Common myeloid progenitor, CD34-positive (primary cell): ENCODE measurements around the gene MGLL.
A peak's percentile ranks its signal among the peaks of the same experiment; 100 is the strongest.

ENCODE experiments used
- CTCF ChIA-PET: fragments of 350-600 bp; sonication (Branson Sonifier 250); formaldehyde crosslinking; loops from one replicate; lab custom pipeline; 2021; ENCODE audit warnings: antibody characterized with exemption; lab: Charles Lee
- POLR2A ChIA-PET: fragments of 350-600 bp; sonication (Branson Sonifier 250); formaldehyde crosslinking; loops from one replicate; lab custom pipeline; 2021; ENCODE audit warnings: antibody characterized with exemption; lab: Charles Lee
- DNase-seq, 3 donors: peaks; one replicate each; pipeline versions ENCODE4 v3.0.0 to v3.0.0-alpha.2; 2013
- H3K27ac ChIP-seq, 2 experiments: 1 replicate in 1 of 2; 2 replicates in 1 of 2; pipeline ENCODE4 v1.7.0; 2013; ENCODE audit warnings: inconsistent platforms in 2 of 2, low read length in 2 of 2, mild to moderate bottlenecking in 2 of 2, low read depth in 1 of 2, moderate library complexity in 1 of 2; ENCODE audit not compliant: severe bottlenecking in 2 of 2, insufficient read depth in 1 of 2, poor library complexity in 1 of 2
- H3K27me3 ChIP-seq, 5 experiments: replicated peaks in 2 of 5; 1 replicate in 3 of 5; 2 replicates in 2 of 5; pipeline versions ENCODE4 v1.6.1 to v1.7.0; 2013; ENCODE audit warnings: low read length in 4 of 5, mild to moderate bottlenecking in 2 of 5, moderate library complexity in 2 of 5, inconsistent platforms in 1 of 5; ENCODE audit not compliant: insufficient read depth in 5 of 5, control insufficient read depth in 4 of 5
- H3K36me3 ChIP-seq, 4 experiments: 1 replicate in 2 of 4; 2 replicates in 2 of 4; pipeline versions ENCODE4 v1.6.1 to v1.7.0; 2013; ENCODE audit warnings: low read length in 3 of 4, control low read depth in 1 of 4, mild to moderate bottlenecking in 1 of 4; ENCODE audit not compliant: control insufficient read depth in 4 of 4, insufficient read depth in 4 of 4
- H3K4me1 ChIP-seq, 4 experiments: 1 replicate in 3 of 4; 2 replicates in 1 of 4; pipeline versions ENCODE4 v1.6.1 to v1.7.1; 2013; ENCODE audit warnings: low read length in 3 of 4, mild to moderate bottlenecking in 3 of 4, control low read depth in 1 of 4, inconsistent platforms in 1 of 4, moderate library complexity in 1 of 4; ENCODE audit not compliant: control insufficient read depth in 4 of 4, insufficient read depth in 4 of 4; ENCODE audit errors: control extremely low read depth in 1 of 4
- H3K4me3 ChIP-seq, 7 experiments: 1 replicate in 4 of 7; 2 replicates in 3 of 7; pipeline versions ENCODE4 v1.5.1 to v1.7.0; 2013; ENCODE audit warnings: mild to moderate bottlenecking in 7 of 7, low read length in 6 of 7, moderate library complexity in 6 of 7, inconsistent platforms in 2 of 7, low read depth in 2 of 7, control low read depth in 1 of 7; ENCODE audit not compliant: insufficient read depth in 4 of 7, control insufficient read depth in 1 of 7; ENCODE audit errors: extremely low read depth in 1 of 7
- H3K9me3 ChIP-seq, 5 experiments: 1 replicate in 4 of 5; 2 replicates in 1 of 5; pipeline versions ENCODE4 v1.6.1 to v1.7.1; 2013; ENCODE audit warnings: low read length in 4 of 5, mild to moderate bottlenecking in 2 of 5, inconsistent platforms in 1 of 5, low read depth in 1 of 5, moderate library complexity in 1 of 5; ENCODE audit not compliant: control insufficient read depth in 4 of 5, insufficient read depth in 2 of 5; ENCODE audit errors: control extremely low read depth in 1 of 5
- WGBS: methylation state at CpG from one replicate; pipeline ENCODE4 v1.1.5; 2013; ENCODE audit not compliant: insufficient coverage; 5-methylcytosine and 5-hydroxymethylcytosine counted together

The MGLL gene

GRCh38 chr3:127747066-127747465, 75.2 kb downstream of the MGLL start:
- 100% methylated on average over 1 of the region's 1 CpG for WGBS
- DNase-seq: no peak
- Histone ChIP-seq H3K9me3 (no peaks in the 10 kb centered on the region), H3K27ac (no peak overlapping the region), H3K27me3 (no peaks in the 10 kb centered on the region), H3K4me3 (no peak overlapping the region), H3K4me1 (peaks cover 0 to 35% (median 31%) of the 10 kb centered on the region in 4 experiments), H3K36me3 (peaks cover 0 to 14% (median 4%) of the 10 kb centered on the region in 4 experiments)
- ChIA-PET POLR2A (no interaction called here), CTCF (interaction anchor here (1.0 to 13.8 kb wide), 6 partner anchors 15 to 85 kb away, joined by 3 to 125 read pairs (median 4); partner anchors contain the start of gene MGLL)

- Histone ChIP-seq H3K27me3 (no peaks in the 10 kb centered on the region), H3K4me1 (peaks cover 0 to 35% (median 31%) of the 10 kb centered on the region in 4 experiments), H3K27ac (no peak overlapping the region), H3K9me3 (no peaks in the 10 kb centered on the region), H3K4me3 (no peak overlapping the region), H3K36me3 (peaks cover 0 to 15% (median 4%) of the 10 kb centered on the region in 4 experiments)
- CTCF ChIA-PET: interaction anchor here (0.7 to 13.8 kb wide), 8 partner anchors 11 to 94 kb away, joined by 3 to 125 read pairs (median 3); partner anchors contain the start of gene MGLL
- POLR2A ChIA-PET: no interaction called here
- WGBS: 94% methylated on average over 9 of the region's 10 CpGs
- DNase-seq: peak in 1 of 3 donors; percentile 37
Observed at GRCh38 chr3:127746400-127747057, 75.8 kb downstream of the MGLL start.

DNA sequence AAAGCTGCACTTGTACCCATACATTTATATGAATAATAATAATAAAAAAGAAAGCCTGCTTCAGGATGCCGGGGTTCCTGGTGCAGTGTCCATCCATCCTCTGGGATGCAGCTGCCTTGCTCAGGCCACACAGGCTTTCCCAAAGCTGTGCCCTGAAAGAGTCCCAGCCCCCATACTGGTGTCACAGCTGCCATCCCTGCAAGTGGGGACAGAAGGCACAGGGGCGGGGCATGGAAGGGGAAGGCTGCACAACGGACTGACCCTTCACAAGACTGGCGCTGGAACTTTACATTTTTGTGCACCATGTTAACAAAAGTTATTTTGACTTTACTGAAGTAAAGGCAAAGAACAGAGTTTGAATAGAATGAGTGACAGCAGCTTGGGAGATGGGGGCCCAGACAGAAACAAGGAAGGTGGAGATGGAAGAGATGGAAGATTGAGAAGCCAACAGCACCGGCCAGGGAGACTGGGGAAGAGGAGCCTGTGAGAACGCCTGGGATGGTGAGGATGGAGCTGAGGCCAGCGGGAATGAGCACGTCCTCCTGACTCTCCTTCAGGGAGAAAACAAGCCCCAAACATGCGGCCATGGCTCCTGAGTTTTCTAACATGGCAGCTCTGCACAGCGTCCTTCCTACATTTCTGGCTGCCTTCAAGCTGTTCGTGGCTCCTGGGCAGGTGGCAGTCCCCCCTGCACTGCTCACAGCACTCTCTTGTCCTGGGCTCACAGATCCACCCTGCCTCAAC, 76.5 kb downstream of the MGLL start:
- Histone ChIP-seq H3K27ac (no peak overlapping the region), H3K4me3 (no peak overlapping the region), H3K4me1 (peaks cover 0 to 28% (median 25%) of the 10 kb centered on the region in 4 experiments), H3K36me3 (peaks cover 0 to 16% (median 6%) of the 10 kb centered on the region in 4 experiments), H3K9me3 (no peaks in the 10 kb centered on the region), H3K27me3 (no peaks in the 10 kb centered on the region)
- ChIA-PET POLR2A (no interaction called here), CTCF (interaction anchor here (0.6 to 13.8 kb wide), 9 partner anchors 11 to 93 kb away, joined by 3 to 125 read pairs (median 3); no protein-coding TSS in a partner anchor)
- no peak for DNase-seq
- WGBS: 96% methylated on average over 8 of the region's 11 CpGs

DNA sequence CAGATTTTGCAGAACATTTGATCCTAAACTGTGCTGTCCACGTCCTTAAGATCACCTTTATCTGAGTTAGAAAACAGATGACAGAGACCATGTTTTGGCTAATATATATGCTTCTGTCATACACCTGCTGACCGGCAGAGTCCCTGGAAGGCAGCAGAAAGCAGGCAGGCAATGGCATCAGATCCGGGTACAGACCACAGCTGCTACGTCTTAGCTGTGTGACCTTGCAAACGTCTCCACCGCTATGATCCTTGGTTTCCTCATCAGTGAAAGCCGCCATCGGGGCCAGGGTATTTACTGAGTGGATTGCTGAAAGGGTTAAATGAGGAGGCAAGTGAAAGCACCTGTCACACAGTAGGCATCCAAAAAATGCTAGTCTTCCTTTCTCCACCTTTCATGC, 77.4 kb downstream of the MGLL start:
- Histone ChIP-seq H3K27ac (no peak overlapping the region), H3K9me3 (no peaks in the 10 kb centered on the region), H3K27me3 (no peaks in the 10 kb centered on the region), H3K4me3 (no peak overlapping the region), H3K4me1 (peaks cover 0 to 19% (median 15%) of the 10 kb centered on the region in 4 experiments), H3K36me3 (peaks cover 0 to 18% (median 8%) of the 10 kb centered on the region in 4 experiments)
- DNase-seq: no peak
- ChIA-PET POLR2A (no interaction called here), CTCF (interaction anchor here (1.4 to 13.8 kb wide), 4 partner anchors 9 to 83 kb away, joined by 3 to 125 read pairs (median 4); no protein-coding TSS in a partner anchor)
- 90% methylated on average over 6 of the region's 8 CpGs for WGBS

GRCh38 chr3:127744253-127744815, 78.0 kb downstream of the MGLL start:
- no peak overlapping the region for H3K4me3 ChIP-seq
- CTCF ChIA-PET: interaction anchor here (1.0 to 13.8 kb wide), 6 partner anchors 8 to 82 kb away, joined by 3 to 125 read pairs (median 4); no protein-coding TSS in a partner anchor
- H3K36me3 ChIP-seq: peaks cover 0 to 18% (median 9%) of the 10 kb centered on the region in 4 experiments
- 85% methylated on average over 8 of the region's 11 CpGs for WGBS
- no peaks in the 10 kb centered on the region for H3K27me3 ChIP-seq
- H3K27ac ChIP-seq: no peak overlapping the region
- H3K4me1 ChIP-seq: peaks cover 0 to 13% (median 10%) of the 10 kb centered on the region in 4 experiments
- no peak for DNase-seq
- no peaks in the 10 kb centered on the region for H3K9me3 ChIP-seq
- POLR2A ChIA-PET: no interaction called here

DNA sequence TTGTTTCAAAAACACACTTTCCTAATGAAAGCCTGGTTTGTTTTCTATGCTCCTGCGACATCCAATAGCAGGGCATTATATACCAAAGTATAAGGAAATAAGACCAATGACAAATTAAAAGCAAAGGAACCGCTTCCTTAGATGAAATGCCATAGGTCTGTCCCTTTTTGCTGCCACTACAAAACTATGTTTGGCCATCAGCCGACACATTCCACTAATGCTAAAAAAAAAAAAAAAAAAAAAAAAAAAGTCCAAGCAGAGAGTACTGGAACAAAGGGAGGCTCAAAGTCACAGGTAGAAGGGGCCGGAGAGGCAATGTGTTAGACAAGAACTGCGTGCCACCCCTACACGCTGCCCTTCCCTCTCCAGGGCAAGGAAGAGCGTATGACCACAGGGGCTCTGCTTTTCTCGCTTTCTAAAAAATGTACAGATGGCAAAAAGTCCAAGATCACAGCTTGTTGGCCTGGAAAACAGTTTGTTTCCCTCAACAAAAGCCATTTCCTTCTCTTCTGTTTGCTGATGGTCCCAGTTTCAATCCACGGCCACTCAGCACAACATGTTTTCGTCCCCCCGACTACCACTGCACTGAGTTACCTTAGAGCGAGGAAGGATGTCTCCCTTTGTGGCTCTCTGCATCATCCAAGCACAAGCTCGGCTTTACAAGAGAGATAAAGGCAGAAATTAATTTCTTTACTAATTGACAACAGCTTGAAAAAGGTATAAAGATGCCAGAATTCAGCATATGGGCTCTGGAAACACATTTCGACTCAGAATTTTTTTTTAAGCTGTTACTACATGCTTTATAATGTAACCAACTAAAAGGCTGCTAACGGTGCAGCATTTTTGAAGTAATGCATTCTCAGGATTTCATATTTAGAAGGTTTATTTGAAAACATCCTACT, 78.7 kb downstream of the MGLL start:
- Histone ChIP-seq H3K27ac (no peak overlapping the region), H3K27me3 (no peaks in the 10 kb centered on the region), H3K9me3 (no peaks in the 10 kb centered on the region), H3K4me3 (no peak overlapping the region), H3K36me3 (peaks cover 0 to 14% (median 9%) of the 10 kb centered on the region in 4 experiments), H3K4me1 (peaks cover 0 to 11% (median 9%) of the 10 kb centered on the region in 4 experiments)
- CTCF ChIA-PET: interaction anchor here (0.7 to 13.8 kb wide), 8 partner anchors 8 to 82 kb away, joined by 3 to 125 read pairs (median 3); no protein-coding TSS in a partner anchor
- DNase-seq: no peak
- 98% methylated on average over 10 of the region's 15 CpGs for WGBS
- POLR2A ChIA-PET: no interaction called here
